HL-60/S4 treated with retinoic acid at 250 ng/mL for 4 days and 3 days (cell line): ENCODE measurements around the gene ZNF579.

Experiments
- in situ Hi-C: fragments of 300-500 bp; cut with MboI; formaldehyde crosslinking; loops from 2 replicates; pipeline ENCODE4 v1.7.0; 2022; ENCODE audit warnings: low sequenced_read_pairs

The ZNF579 gene, protein sequence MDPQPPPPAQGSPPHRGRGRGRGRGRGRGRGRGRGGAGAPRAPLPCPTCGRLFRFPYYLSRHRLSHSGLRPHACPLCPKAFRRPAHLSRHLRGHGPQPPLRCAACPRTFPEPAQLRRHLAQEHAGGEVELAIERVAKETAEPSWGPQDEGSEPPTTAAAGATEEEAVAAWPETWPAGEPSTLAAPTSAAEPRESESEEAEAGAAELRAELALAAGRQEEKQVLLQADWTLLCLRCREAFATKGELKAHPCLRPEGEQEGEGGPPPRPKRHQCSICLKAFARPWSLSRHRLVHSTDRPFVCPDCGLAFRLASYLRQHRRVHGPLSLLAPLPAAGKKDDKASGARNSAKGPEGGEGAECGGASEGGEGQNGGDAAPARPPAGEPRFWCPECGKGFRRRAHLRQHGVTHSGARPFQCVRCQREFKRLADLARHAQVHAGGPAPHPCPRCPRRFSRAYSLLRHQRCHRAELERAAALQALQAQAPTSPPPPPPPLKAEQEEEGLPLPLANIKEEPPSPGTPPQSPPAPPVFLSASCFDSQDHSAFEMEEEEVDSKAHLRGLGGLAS

DNA sequence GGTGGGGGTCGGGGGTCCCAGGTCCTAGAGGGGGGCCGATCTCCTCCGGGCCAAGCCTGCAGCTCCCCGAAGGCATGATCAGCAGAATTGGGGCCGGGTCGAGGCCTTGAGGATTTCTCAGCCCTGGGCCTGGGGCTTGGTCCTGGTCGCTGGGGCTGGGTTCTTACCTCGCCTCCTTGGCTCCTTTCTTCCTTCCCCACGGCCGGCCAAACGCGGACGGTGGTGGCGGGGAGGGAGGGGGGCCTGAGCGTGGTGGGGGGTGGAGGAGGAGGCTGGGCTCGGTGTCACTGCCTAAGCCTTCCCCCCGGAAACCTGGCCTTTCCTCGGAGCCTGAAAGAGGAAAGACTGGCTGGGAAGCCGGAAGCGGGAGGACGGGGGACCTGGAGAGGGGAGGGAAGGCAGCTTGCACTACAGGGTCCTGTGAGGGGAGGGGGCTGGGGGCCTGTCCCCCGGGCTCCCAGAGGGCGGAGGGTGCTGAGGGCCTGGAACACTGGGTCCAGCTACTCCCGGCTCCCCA, at the start of gene ZNF579:
TSS of gene ZNF579 (minus strand) at position 221 of the 517 bp plus-strand sequence. CDS start 1,209 bp downstream, outside the sequence.
- in situ Hi-C loops: no loop called here

DNA sequence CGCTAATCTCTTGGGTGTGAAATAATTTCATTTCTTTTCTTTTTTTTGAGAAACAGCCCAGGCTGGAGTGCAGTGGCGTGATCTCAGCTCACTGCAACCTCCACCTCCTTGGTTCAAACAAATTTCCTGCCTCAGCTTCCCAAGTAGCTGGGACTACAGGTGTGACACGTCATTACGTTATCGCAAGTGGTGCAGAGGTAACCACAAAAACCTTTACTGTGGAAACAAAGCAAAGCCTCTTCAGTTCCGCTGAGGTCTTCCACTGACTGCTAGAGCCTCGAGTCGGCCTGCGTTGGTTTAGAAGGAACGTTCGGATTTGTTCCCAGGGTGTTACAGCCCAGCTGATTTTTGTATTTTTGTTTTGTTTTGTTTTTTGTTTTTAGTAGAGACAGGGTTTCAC, 45.7 kb upstream of the ZNF579 start:
- in situ Hi-C loops: loop anchor here (10.0 kb wide), 2 partner anchors 112 to 472 kb away; partner anchors contain the start of gene TNNI3

DNA sequence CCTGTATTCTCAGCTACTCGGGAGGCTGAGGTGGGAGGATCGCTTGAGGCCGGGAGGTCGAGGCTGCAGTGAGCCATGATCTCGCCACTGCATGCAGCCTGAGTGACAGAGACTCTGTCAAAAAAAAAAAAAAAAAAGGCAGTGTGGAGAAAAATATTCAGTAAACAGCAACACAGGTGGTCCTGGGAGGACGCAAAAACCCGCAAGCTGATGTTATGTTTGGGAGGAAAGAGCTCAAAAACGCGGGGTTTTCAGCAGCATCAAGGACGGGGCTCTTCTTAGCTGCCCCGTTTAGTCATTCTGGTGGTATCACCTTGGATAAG, 44.3 kb upstream of the ZNF579 start:
- in situ Hi-C loops: loop anchor here (10.0 kb wide), 2 partner anchors 110 to 470 kb away; partner anchors contain the start of gene TNNI3

DNA sequence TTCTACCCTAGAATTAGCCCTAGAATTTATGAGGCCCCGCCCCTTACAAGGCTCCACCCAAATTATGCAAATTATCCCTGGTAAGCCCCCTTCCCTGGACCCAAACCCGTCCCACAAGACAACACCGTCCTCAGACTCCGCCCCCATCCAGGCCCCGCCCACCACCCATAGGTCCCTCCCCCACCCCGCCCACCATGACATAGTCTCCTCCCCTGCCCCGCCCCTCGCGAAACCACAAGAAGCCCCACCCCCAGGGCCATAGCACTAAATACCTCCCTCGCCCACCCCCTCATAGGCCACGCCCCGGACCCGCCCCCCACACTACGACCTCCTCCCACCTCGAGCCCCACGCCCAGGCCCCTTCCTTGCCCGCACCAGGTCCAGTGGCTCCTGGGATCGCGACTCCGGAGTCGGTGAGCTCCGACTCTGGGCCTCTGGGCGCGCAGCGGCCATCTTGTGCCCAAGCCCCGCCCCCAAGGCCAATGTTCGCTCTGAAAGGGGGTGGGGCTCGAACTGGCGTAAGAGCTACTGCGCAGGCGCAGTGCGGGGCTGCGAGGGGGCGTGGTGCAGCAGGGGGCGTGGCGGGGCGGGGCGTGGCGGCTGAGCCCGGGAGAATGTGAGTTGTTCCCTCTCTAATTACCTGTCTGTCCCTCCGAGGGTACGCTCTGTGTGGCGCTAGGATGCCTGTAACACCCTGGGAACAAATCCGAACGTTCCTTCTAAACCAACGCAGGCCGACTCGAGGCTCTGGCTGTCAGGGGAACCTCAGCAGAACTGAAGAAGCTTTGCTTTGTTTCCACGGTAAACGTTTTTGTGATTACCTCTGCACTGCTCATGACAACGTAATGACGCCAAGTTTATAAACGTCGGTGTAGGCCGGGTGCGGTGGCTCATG, 43.7 kb upstream of the ZNF579 start, which contains the start of gene ZNF784:
TSS of gene ZNF784 (minus strand) at position 458 of the 895 bp plus-strand sequence. CDS start at position 453, 5 bp downstream.
- in situ Hi-C loops: loop anchor here (10.0 kb wide), 2 partner anchors 110 to 470 kb away; partner anchors contain the start of gene TNNI3

DNA sequence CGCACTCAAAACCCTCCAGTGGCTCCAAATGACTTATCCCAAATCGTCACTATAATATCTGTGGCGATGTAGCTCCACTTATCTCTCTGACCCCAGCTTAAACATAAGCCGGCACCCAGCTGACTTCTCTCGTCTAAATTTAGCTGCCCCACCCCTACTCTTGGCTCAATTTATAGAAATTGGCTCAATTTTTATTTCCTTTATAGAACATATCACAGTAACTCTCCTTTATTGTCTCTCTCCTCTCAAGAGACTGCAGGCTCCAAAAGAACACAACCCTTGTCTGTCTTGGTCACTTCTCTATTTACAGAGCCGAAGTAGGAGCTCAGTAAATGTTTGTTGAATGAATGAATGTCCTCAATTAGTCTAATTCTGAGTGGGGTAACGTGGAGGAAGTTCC, 42.9 kb upstream of the ZNF579 start:
- in situ Hi-C loops: loop anchor here (10.0 kb wide), 2 partner anchors 109 to 469 kb away; partner anchors contain the start of gene TNNI3

DNA sequence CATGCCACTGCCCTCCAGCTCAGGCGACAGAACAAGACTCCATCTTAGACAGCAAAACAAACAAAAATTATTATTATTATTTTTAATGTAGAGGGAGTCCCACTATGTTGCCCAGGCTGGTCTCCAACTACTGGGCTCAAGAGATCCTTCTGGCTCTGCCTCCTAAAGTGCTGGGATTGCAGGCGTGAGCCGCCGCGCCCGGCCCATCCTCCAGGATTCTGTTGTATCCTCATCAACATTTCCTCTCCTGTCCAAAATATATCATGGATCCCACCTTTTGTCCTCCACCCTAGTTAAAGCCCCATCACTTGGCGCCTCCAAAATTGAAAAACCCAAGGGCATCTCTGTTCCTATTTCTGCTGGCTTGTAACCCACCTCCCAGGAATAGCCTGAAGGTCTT, 42.5 kb upstream of the ZNF579 start:
- in situ Hi-C loops: loop anchor here (10.0 kb wide), 2 partner anchors 108 to 468 kb away; partner anchors contain the start of gene TNNI3

DNA sequence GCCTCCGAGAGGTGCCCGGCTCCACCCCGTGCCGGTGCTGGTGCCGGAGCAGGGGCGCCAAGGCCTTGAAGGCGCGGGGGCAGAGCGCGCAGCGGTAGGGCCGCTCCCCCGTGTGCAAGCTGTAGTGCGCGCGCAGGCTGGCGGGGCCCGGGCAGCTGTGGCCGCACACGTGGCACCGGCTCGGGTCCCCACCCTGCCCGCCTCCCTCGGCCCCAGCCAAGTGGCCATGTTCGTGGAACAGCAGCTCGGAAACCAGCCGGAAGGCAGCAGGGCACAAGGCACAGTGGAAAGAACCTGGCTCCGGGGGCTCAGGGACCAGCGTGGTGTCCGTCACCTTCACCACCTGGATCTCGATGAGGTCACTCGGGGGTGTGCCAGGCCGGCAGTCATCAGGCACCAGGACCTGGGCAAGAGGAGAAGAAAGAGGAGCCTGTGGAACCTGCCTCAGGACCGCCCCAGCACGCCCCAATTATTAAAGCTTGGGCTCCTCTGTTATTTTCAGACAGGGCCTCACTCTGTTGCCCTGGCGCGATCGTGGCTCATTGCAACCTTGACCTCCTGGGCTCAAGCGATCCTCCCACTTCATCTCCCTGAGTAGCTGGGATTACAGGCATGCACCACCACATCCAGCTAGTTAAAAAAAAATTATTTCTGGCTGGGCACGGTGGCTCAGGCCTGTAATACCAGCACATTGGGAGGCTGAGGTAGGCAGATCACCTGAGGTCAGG, 41.8 kb upstream of the ZNF579 start:
- in situ Hi-C loops: loop anchor here (10.0 kb wide), 2 partner anchors 108 to 468 kb away; partner anchors contain the start of gene TNNI3

DNA sequence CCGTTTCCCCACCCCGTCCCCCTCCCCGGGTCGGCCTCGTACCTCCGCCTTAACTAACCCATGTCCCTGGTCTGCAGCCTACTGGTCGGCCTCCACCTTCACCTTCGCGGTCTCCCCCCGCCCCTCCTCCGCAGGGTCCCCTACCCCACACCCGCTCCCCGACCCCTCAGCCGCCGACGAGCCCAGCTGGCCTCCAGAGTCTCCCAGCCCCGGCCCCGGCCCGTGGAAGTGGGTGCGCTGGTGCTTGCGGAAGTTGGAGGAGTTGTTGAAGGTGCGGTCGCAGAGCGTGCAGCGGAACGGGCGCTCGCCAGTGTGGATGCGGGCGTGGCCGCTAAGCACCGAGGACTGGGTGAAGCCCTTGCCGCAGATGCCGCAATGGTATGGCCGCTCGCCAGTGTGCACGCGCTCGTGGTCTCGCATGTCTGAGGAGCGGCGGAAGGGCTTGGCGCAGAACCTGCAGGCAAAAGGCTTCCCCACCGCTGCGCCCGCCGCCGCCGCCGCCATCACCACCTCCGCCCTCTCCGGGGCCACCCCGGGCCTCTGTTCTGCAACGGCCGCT, 41.1 kb upstream of the ZNF579 start:
- in situ Hi-C loops: loop anchor here (10.0 kb wide), 2 partner anchors 107 to 467 kb away; partner anchors contain the start of gene TNNI3

DNA sequence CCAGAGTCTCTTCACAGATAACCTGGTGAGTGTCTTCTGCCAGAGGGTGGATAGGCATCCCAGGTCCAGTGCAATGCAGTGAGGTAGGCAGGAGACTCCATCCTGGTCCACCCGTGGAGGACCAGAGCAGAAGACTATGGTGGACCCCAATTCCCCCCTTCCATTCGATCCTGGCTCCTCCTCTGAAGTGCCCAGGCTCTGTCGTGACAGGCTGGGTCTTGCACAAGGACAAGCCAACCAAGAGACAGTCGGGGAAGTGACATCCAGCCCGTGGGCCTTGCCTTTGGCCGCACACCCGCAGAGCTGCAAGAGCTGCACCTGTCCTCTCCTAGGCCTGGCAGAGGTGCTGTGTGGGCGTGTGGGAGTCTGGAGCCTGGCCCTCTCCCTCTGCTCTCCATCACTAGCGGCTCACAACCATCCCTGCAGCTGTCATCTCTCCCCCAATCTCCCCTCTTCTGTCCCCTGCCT, 40.6 kb upstream of the ZNF579 start:
- in situ Hi-C loops: loop anchor here (10.0 kb wide), 2 partner anchors 106 to 466 kb away; partner anchors contain the start of gene TNNI3

DNA sequence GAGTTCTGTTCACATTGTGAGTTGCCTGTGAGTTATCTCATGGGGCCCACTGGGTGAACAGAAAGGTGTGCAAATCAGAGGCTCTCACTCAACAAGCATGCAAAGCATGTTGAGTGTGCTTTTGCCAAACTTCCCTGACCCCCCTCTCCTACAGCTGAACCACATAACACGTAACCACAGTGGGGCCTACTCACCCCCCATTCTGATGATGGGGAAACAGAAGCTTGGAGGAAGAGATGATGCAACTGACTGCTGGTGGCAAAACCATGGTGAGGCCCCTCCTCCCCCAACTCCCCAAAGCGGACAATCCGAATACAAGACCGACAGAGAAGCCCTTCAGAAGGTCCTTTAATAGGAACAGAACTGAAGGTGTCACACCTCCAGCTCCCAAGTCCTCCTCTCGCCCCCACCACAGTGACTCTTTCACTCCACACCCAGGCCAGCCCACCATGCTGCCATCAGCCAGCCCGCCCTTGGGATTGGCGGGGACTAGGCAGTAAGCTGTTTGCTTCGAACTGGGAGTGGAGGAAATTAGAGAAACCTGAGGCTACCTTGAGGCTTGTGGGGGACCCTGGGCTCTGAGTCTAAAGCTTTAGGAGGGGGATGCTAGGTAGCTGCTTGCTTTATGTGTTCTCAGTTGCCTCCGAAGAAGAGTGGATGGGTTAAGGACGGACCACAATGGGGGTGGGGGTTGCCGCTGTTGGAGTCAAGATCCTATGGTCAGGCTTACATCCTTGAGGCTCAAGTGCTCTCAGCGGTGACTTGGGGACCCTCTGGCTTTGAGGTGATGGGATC, 40.0 kb upstream of the ZNF579 start:
- in situ Hi-C loops: loop anchor here (10.0 kb wide), 2 partner anchors 106 to 466 kb away; partner anchors contain the start of gene TNNI3

DNA sequence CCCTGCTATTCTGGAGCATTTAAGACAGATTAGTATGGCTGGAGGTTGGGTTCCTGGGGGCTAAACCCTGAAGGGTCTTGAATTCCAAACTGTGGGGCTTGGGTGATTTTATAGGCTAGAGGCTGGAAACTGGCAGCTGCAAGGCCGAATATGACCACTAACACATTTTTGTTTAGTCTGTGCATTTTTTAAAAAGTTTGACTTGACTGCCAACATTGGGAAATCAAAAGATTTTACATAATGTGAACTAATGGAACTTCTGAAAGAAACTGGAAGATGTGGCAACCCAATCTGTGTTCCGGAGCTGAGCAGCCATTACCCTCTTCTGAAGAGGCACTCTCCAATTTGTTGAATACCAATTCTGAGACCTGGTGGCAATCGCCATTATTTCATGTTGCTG, 38.6 kb upstream of the ZNF579 start:
- in situ Hi-C loops: no loop called here

DNA sequence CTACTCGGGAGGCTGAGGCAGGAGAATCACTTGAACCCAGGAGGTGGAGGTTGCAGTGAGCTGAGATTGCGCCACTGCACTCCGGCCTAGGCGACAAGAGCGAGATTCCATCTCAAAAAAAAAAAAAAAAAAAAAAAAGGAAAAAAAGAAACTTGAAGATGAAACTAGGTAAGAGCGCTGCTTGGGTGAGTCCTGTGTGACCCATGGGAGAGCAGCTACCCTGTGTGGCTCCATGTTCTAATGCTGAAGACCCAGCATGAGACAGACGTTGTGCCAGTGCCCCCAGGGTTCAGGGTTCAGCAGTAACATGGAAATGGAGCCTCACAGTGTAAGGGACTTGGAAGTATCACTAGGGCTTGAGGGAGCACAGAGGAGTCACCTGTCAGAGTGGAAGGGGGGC, 37.8 kb upstream of the ZNF579 start:
- in situ Hi-C loops: no loop called here

DNA sequence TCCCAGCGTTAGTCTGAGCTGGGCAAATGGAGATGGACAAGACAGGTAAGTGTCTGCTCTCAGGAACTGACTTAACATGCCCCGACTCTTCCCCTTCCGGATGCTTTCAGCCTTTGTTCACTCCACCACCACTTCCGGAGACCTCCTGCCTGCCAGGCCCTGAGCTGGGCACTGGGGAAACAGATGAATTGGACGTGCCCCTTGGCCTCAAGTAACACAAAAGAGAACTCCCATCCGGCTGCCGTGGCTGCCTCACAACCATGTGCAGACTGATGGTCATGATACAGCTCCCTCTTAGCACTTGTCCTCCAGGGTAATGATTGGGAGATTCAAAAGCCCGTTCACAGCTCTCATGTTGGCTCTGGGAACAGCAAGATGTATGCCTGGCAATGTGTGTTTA, 36.8 kb upstream of the ZNF579 start:
- in situ Hi-C loops: no loop called here

DNA sequence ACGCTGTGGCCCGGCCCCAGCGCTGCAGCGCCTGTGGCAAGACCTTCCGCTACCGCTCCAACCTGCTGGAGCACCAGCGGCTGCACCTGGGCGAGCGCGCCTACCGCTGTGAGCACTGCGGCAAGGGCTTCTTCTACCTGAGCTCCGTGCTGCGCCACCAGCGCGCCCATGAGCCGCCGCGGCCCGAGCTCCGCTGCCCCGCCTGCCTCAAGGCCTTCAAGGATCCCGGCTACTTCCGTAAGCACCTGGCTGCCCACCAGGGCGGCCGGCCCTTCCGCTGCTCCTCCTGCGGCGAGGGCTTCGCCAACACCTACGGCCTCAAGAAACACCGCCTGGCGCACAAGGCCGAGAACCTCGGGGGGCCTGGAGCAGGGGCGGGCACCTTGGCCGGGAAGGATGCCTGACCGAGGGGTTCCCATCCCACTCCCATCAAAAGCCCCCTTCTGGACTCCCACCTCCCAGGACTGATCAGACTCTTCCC, 35.8 kb upstream of the ZNF579 start:
- in situ Hi-C loops: no loop called here

DNA sequence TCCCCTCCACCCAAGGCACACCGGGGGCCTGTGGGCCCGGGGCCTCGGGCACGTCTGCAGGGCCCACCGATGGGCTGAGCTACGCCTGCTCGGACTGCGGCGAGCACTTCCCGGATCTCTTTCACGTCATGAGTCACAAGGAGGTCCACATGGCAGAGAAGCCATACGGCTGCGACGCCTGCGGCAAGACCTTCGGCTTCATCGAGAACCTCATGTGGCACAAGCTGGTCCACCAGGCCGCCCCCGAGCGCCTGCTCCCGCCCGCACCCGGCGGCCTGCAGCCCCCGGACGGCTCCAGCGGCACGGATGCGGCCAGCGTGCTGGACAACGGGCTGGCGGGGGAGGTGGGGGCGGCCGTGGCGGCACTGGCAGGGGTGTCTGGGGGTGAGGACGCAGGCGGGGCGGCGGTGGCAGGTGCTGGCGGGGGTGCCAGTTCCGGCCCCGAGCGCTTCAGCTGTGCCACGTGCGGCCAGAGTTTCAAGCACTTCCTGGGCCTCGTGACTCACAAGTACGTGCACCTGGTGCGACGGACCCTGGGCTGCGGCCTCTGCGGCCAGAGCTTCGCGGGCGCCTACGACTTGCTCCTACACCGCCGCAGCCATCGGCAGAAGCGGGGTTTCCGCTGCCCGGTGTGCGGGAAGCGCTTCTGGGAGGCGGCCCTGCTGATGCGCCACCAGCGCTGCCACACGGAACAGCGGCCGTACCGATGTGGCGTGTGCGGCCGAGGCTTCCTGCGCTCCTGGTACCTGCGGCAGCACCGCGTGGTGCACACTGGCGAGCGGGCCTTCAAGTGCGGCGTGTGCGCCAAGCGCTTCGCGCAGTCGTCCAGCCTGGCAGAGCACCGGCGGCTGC, 35.1 kb upstream of the ZNF579 start:
- in situ Hi-C loops: no loop called here

DNA sequence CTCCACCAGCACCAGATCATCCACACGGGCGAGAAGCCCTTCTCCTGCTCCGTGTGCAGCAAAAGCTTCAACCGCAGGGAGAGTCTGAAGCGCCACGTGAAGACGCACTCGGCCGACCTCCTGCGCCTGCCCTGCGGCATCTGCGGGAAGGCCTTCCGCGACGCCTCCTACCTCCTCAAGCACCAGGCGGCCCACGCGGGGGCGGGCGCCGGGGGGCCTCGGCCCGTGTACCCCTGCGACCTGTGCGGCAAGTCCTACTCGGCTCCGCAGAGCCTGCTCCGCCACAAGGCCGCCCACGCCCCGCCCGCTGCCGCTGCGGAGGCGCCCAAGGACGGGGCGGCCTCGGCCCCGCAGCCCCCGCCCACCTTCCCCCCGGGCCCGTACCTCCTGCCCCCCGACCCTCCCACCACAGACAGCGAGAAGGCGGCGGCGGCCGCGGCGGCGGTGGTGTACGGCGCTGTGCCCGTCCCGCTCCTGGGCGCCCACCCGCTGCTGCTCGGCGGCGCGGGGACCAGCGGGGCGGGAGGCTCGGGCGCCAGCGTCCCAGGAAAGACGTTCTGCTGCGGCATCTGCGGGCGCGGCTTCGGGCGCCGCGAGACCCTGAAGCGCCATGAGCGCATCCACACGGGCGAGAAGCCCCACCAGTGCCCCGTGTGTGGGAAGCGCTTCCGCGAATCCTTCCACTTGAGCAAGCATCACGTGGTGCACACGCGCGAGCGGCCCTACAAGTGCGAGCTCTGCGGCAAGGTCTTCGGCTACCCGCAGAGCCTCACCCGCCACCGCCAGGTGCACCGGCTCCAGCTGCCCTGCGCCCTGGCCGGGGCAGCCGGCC, 34.3 kb upstream of the ZNF579 start:
- in situ Hi-C loops: no loop called here
